ENCODE data around the gene CUL4B. TPM values are rescaled to one million over a fixed set of nuclear protein-coding genes. Genes with fewer than 3 reads are reported as not detected.

The CUL4B gene
- total and polyA plus RNA-seq, 10 of the 15 experiments (the other 5 are each of a cell fraction or from before 2014, with no cell fraction given) = 11.0 to 37.3 (median 24.4) TPM

- ATAC-seq (no peak), FAIRE-seq (no peak), DNase-seq (ENCODE audit: low read depth, low spot score) (no peak)
- ChIA-PET POLR2A (interaction anchor here (0.6 to 0.7 kb wide), 2 partner anchors 43 to 302 kb away, joined by 3 to 4 read pairs; no protein-coding TSS in a partner anchor), SMC1A (ENCODE audit: uncharacterized antibody, unreplicated experiment) (interaction anchor here (1.1 to 2.2 kb wide), 4 partner anchors 21 to 176 kb away, joined by 4 to 6 read pairs (median 4); partner anchors contain the start of gene MCTS1), CTCF (interaction anchor here (0.6 to 1.4 kb wide), 7 partner anchors 9 to 283 kb away, joined by 3 to 7 read pairs (median 4); no protein-coding TSS in a partner anchor), RAD21 (ENCODE audit: unreplicated experiment) (interaction anchor here (1.3 kb wide), 2 partner anchors 197 to 303 kb away, joined by 3 to 7 read pairs; no protein-coding TSS in a partner anchor)
- Histone ChIP-seq H3K4me1 (ENCODE audit: control insufficient read depth, insufficient read depth, low read length) (no peaks in the 10 kb centered on the region), H3K27ac (ENCODE audit: control insufficient read depth, insufficient read depth) (no peak overlapping the region), H4K20me1 (ENCODE audit: control insufficient read depth, insufficient read depth) (no peaks in the 10 kb centered on the region), H3K9me3 (replicated peaks; ENCODE audit: control insufficient read depth, insufficient read depth, low read length) (no peaks in the 10 kb centered on the region), H3K4me3 (no peak overlapping the region), H2AFZ (ENCODE audit: control insufficient read depth, low read depth, low read length) (no peak overlapping the region), H3K4me2 (ENCODE audit: control insufficient read depth, insufficient read depth) (no peak overlapping the region), H3K27me3 (replicated peaks in 1 of 2; ENCODE audit: control insufficient read depth in 2 of 2, insufficient read depth in 2 of 2, low read length in 1 of 2) (no peaks in the 10 kb centered on the region), H3K36me3 (ENCODE audit: control insufficient read depth in 2 of 2, insufficient read depth in 2 of 2, low read length in 1 of 2) (no peaks in the 10 kb centered on the region), H3K9ac (ENCODE audit: control insufficient read depth, insufficient read depth, low read length) (no peak overlapping the region), H3K79me2 (ENCODE audit: control insufficient read depth, insufficient read depth, low read length) (no peaks in the 10 kb centered on the region)
- 57% methylated on average over 9 of the region's 9 CpGs for whole genome bisulfite sequencing (ENCODE audit: insufficient coverage, insufficient replicate concordance, low lambda C conversion rate, missing lambda C conversion rate)
- in situ Hi-C loops (cut with MboI) = no loop called here
- TF ChIP-seq MAX (IDR thresholded peaks at IDR 0.05; ENCODE audit: low read depth, low read length) = no peak
- BruUV-seq (replicated peaks) = no TSS peak
- intact Hi-C loops (cut with micrococcal nuclease; ENCODE audit: unreplicated experiment) = loop anchor here (1.0 kb wide), 1 partner anchor 17 kb away; the partner anchor contains the start of gene LAMP2
These were observed 74.0 kb downstream of the CUL4B start for GRCh38 chrX:120486786-120487185.

- H3K4me2 ChIP-seq (ENCODE audit: control insufficient read depth, insufficient read depth) = peak overlapping the region; percentile 68
- ATAC-seq = peak; percentile 93
- no peaks in the 10 kb centered on the region for H3K27me3 ChIP-seq (replicated peaks in 1 of 2; ENCODE audit: control insufficient read depth in 2 of 2, insufficient read depth in 2 of 2, low read length in 1 of 2)
- ChIA-PET CTCF (interaction anchor here (0.6 to 1.5 kb wide), 17 partner anchors 9 to 284 kb away, joined by 3 to 7 read pairs (median 4); no protein-coding TSS in a partner anchor), POLR2A (interaction anchor here (0.5 to 1.6 kb wide), 5 partner anchors 14 to 1915 kb away, joined by 3 to 5 read pairs (median 3); partner anchors contain the start of gene CUL4B), RAD21 (ENCODE audit: unreplicated experiment) (interaction anchor here (1.0 to 1.3 kb wide), 6 partner anchors 10 to 304 kb away, joined by 3 to 7 read pairs (median 4); no protein-coding TSS in a partner anchor), SMC1A (ENCODE audit: uncharacterized antibody, unreplicated experiment) (interaction anchor here (0.9 to 2.2 kb wide), 7 partner anchors 9 to 179 kb away, joined by 3 to 6 read pairs (median 4); partner anchors contain the start of gene MCTS1)
- peak overlapping the region; percentile 57; the same call in 1 of the 2 replicates for H3K4me3 ChIP-seq
- no peaks in the 10 kb centered on the region for H4K20me1 ChIP-seq (ENCODE audit: control insufficient read depth, insufficient read depth)
- FAIRE-seq = peak; percentile 54
- no peaks in the 10 kb centered on the region for H3K36me3 ChIP-seq (ENCODE audit: control insufficient read depth in 2 of 2, insufficient read depth in 2 of 2, low read length in 1 of 2)
- whole genome bisulfite sequencing (ENCODE audit: insufficient coverage, insufficient replicate concordance, low lambda C conversion rate, missing lambda C conversion rate) = 24% methylated on average over 39 of the region's 39 CpGs
- no peaks in the 10 kb centered on the region for H3K79me2 ChIP-seq (ENCODE audit: control insufficient read depth, insufficient read depth, low read length)
- no peaks in the 10 kb centered on the region for H3K4me1 ChIP-seq (ENCODE audit: control insufficient read depth, insufficient read depth, low read length)
- intact Hi-C loops (cut with micrococcal nuclease; ENCODE audit: unreplicated experiment) (loop anchor here (1.0 kb wide), 1 partner anchor 17 kb away; the partner anchor contains the start of gene LAMP2), in situ Hi-C loops (cut with MboI) (no loop called here)
- BruUV-seq (replicated peaks) = TSS peak; percentile 66
- H3K27ac ChIP-seq (ENCODE audit: control insufficient read depth, insufficient read depth) = peak overlapping the region; percentile 47
- H3K9ac ChIP-seq (ENCODE audit: control insufficient read depth, insufficient read depth, low read length) = peak overlapping the region; percentile 15; the same call in 1 of the 2 replicates
- H2AFZ ChIP-seq (ENCODE audit: control insufficient read depth, low read depth, low read length) = peak overlapping the region; percentile 81
- peak; percentile 45 for DNase-seq (ENCODE audit: low read depth, low spot score)
- no peaks in the 10 kb centered on the region for H3K9me3 ChIP-seq (replicated peaks; ENCODE audit: control insufficient read depth, insufficient read depth, low read length)
- TF ChIP-seq NFIC (IDR thresholded peaks at IDR 0.05; ENCODE audit: low read depth, low read length) = no peak
- TF ChIP-seq SMC3 (IDR thresholded peaks at IDR 0.05; ENCODE audit: borderline replicate concordance, low read length) = no peak; the same call in 1 of the 2 replicates
- no peak; a peak in 1 of 4 replicates for TF ChIP-seq EP300 (IDR thresholded peaks at IDR 0.05; ENCODE audit: borderline replicate concordance in 1 of 2, control insufficient read depth in 1 of 2, low read depth in 2 of 2, low read length in 2 of 2)
- TF ChIP-seq BHLHE40 (IDR thresholded peaks at IDR 0.05; ENCODE audit: borderline replicate concordance in 1 of 2, low read depth in 2 of 2, low read length in 1 of 2) = peak; percentile 85 to 89
- TF ChIP-seq RB1 (IDR thresholded peaks at IDR 0.05; ENCODE audit: borderline replicate concordance) = no peak
- TF ChIP-seq RUNX3 (IDR thresholded peaks at IDR 0.05; ENCODE audit: low read length) = peak; percentile 7; the same call in 1 of the 2 replicates
- TF ChIP-seq EGR1 (IDR thresholded peaks at IDR 0.05; ENCODE audit: borderline replicate concordance in 1 of 2, low read depth in 2 of 2, low read length in 2 of 2) = no peak
- no peak for TF ChIP-seq ETV6 (conservative IDR thresholded peaks at IDR 0.05 in 1 of 2, IDR thresholded peaks at IDR 0.05 in 1 of 2; ENCODE audit: borderline replicate concordance in 1 of 2, low read depth in 1 of 2)
- peak; percentile 55; the same call in 1 of the 2 replicates for TF ChIP-seq RELB (IDR thresholded peaks at IDR 0.05; ENCODE audit: low read depth)
- TF ChIP-seq TARDBP (IDR thresholded peaks at IDR 0.05; ENCODE audit: borderline replicate concordance) = no peak
These were observed 74.9 kb downstream of the CUL4B start for GRCh38 chrX:120485638-120486520.

Data from GM12878 (cell line).